ENCODE measurements around the gene PDE8B.

PDE8B gene

GRCh38 chr5:77230727-77231470 lies 20.4 kb downstream of the PDE8B start:
- FAIRE-seq (no peak), DNase-seq (ENCODE audit: low spot score) (no peak)

GRCh38 chr5:77231471-77232138 lies 21.1 kb downstream of the PDE8B start:
- FAIRE-seq: no peak

GRCh38 chr5:77232574-77233358 lies 22.3 kb downstream of the PDE8B start:
- DNase-seq (ENCODE audit: low spot score) (no peak), FAIRE-seq (no peak)

More at GRCh38 chr5:77231471-77232138, 21.1 kb downstream of the PDE8B start:
- no peak for DNase-seq (ENCODE audit: low spot score)

- DNase-seq (ENCODE audit: low spot score) (no peak), FAIRE-seq (peak; percentile 23)
Measured at GRCh38 chr5:77235846-77236721, 25.6 kb downstream of the PDE8B start.

- DNase-seq (ENCODE audit: low spot score) (peak; percentile 17), FAIRE-seq (no peak)
Measured at GRCh38 chr5:77239126-77239741, 28.8 kb downstream of the PDE8B start.

- no peak for DNase-seq (ENCODE audit: low spot score)
- no peak for FAIRE-seq
Measured at GRCh38 chr5:77241444-77241843, 31.0 kb downstream of the PDE8B start.

GRCh38 chr5:77249475-77249874 lies 39.0 kb downstream of the PDE8B start:
- DNase-seq (ENCODE audit: low spot score) (no peak), FAIRE-seq (no peak)

- no peak for FAIRE-seq
- DNase-seq (ENCODE audit: low spot score): no peak
Measured at GRCh38 chr5:77250021-77250420, 39.5 kb downstream of the PDE8B start.

- DNase-seq (ENCODE audit: low spot score) (no peak), FAIRE-seq (no peak)
Measured at GRCh38 chr5:77251921-77252320, 41.4 kb downstream of the PDE8B start.

GRCh38 chr5:77255617-77256016 lies 45.1 kb downstream of the PDE8B start:
- FAIRE-seq (no peak), DNase-seq (ENCODE audit: low spot score) (no peak)

- DNase-seq (ENCODE audit: low spot score) (no peak), FAIRE-seq (no peak)
Measured at GRCh38 chr5:77256406-77256805, 45.9 kb downstream of the PDE8B start.

GRCh38 chr5:77258652-77259051 lies 48.2 kb downstream of the PDE8B start:
- DNase-seq (ENCODE audit: low spot score): no peak
- no peak for FAIRE-seq

GRCh38 chr5:77259476-77259875 lies 49.0 kb downstream of the PDE8B start:
- no peak for FAIRE-seq

GRCh38 chr5:77262697-77263096 lies 52.2 kb downstream of the PDE8B start:
- DNase-seq (ENCODE audit: low spot score) (no peak), FAIRE-seq (no peak)

More at GRCh38 chr5:77259476-77259875, 49.0 kb downstream of the PDE8B start:
- no peak for DNase-seq (ENCODE audit: low spot score)

- no peak for FAIRE-seq
- no peak for DNase-seq (ENCODE audit: low spot score)
Measured at GRCh38 chr5:77266291-77266690, 55.8 kb downstream of the PDE8B start.

- FAIRE-seq: no peak
Measured at GRCh38 chr5:77267496-77267895, 57.0 kb downstream of the PDE8B start.

GRCh38 chr5:77272206-77272605 lies 61.7 kb downstream of the PDE8B start:
- FAIRE-seq (no peak), DNase-seq (ENCODE audit: low spot score) (no peak)

More at GRCh38 chr5:77267496-77267895, 57.0 kb downstream of the PDE8B start:
- DNase-seq (ENCODE audit: low spot score): no peak

GRCh38 chr5:77277759-77278158 lies 67.3 kb downstream of the PDE8B start:
- FAIRE-seq (no peak), DNase-seq (ENCODE audit: low spot score) (no peak)

GRCh38 chr5:77280036-77280435 lies 69.6 kb downstream of the PDE8B start:
- FAIRE-seq (no peak), DNase-seq (ENCODE audit: low spot score) (no peak)

GRCh38 chr5:77281969-77282336 lies 71.5 kb downstream of the PDE8B start:
- FAIRE-seq (no peak), DNase-seq (ENCODE audit: low spot score) (no peak)
